Fibroblast of lung (primary cell): Measurements from ENCODE around the gene RNF225. TPM values are rescaled to one million over a fixed set of nuclear protein-coding genes. Genes with fewer than 3 reads are reported as not detected.

ENCODE experiments used
- DNase-seq, 2 donors: peaks; one replicate each; pipeline versions ENCODE4 v3.0.0 to v3.0.0-alpha.2; 2010; ENCODE audit warnings: low read depth in 2 of 2
- H2AFZ ChIP-seq: 2 replicates; pipeline ENCODE4 v1.5.1; 2012; ENCODE audit warnings: low read length, control low read depth, inconsistent platforms
- H3K27ac ChIP-seq: 2 replicates; pipeline ENCODE4 v1.5.1; 2011; ENCODE audit warnings: low read length, control low read depth; ENCODE audit not compliant: insufficient read depth
- H3K27me3 ChIP-seq: 2 replicates; pipeline ENCODE4 v1.5.1; 2011; ENCODE audit warnings: mild to moderate bottlenecking, low read length; ENCODE audit not compliant: control insufficient read depth, insufficient read depth
- H3K36me3 ChIP-seq: 2 replicates; pipeline ENCODE4 v1.5.1; 2011; ENCODE audit warnings: low read length; ENCODE audit not compliant: control insufficient read depth, insufficient read depth
- H3K4me1 ChIP-seq: 2 replicates; pipeline ENCODE4 v1.5.1; 2011; ENCODE audit warnings: low read length; ENCODE audit not compliant: control insufficient read depth, insufficient read depth; ENCODE audit errors: extremely low read depth
- H3K4me2 ChIP-seq: 2 replicates; pipeline ENCODE4 v1.5.1; 2011; ENCODE audit warnings: low read length, control low read depth; ENCODE audit not compliant: insufficient read depth; ENCODE audit errors: extremely low read depth
- H3K4me3 ChIP-seq, 4 experiments: fragments of 200-600 bp in 1 of 4; sonication (generic) in 1 of 4; replicated peaks in 1 of 4; 2 replicates each; pipeline ENCODE4 v1.5.1; 2011 to 2016; ENCODE audit warnings: low read length in 4 of 4, low read depth in 3 of 4, mild to moderate bottlenecking in 3 of 4, control low read depth in 2 of 4, inconsistent platforms in 1 of 4, mixed read lengths in 1 of 4; ENCODE audit not compliant: insufficient read depth in 1 of 4; ENCODE audit errors: control extremely low read depth in 1 of 4
- H3K79me2 ChIP-seq: 2 replicates; pipeline ENCODE4 v1.5.1; 2012; ENCODE audit warnings: mild to moderate bottlenecking, low read length, inconsistent platforms; ENCODE audit not compliant: control insufficient read depth, insufficient read depth
- H3K9ac ChIP-seq: 2 replicates; pipeline ENCODE4 v1.5.1; 2011; ENCODE audit warnings: mild to moderate bottlenecking, low read length, control low read depth; ENCODE audit not compliant: insufficient read depth
- H3K9me3 ChIP-seq: 2 replicates; pipeline ENCODE4 v1.5.1; 2012; ENCODE audit warnings: low read depth, low read length; ENCODE audit not compliant: control insufficient read depth, insufficient read depth
- H4K20me1 ChIP-seq: 2 replicates; pipeline ENCODE4 v1.5.1; 2011; ENCODE audit warnings: low read length; ENCODE audit not compliant: control insufficient read depth, insufficient read depth; ENCODE audit errors: extremely low read depth
- CTCF ChIP-seq, 2 donors: IDR thresholded peaks in 1 of 2; conservative IDR thresholded peaks in 1 of 2; 1 replicate in 1 of 2; 2 replicates in 1 of 2; pipeline ENCODE4 v1.5.1; 2011 to 2012; ENCODE audit warnings: low read length in 2 of 2, control low read depth in 1 of 2, inconsistent platforms in 1 of 2, low read depth in 1 of 2, mild to moderate bottlenecking in 1 of 2
- EZH2 ChIP-seq: IDR thresholded peaks from 2 replicates; pipeline ENCODE4 v1.5.1; 2012; ENCODE audit warnings: low read length, control low read depth, mild to moderate bottlenecking; ENCODE audit errors: missing control alignments
- polyA plus RNA-seq, 2 donors: library from polyadenylated mRNA; depleted of rRNA in 1 of 2; stranded (reverse) in 1 of 2; unstranded in 1 of 2; fragments of >200 nt; gene quantifications; 2 replicates each; pipeline ENCODE4 v1.2.1, GENCODE V29; 2011 to 2012; ENCODE audit warnings: missing spikeins in 1 of 2
- total RNA-seq: library from RNA; depleted of rRNA; stranded (reverse); fragments of >200 nt; gene quantifications from 2 replicates; pipeline ENCODE4 v1.2.1, GENCODE V29; 2014

The RNF225 gene
- total and polyA plus RNA-seq, 2 donors (not counting 1 experiment from before 2014, with no cell fraction given), result not detected

- H3K27ac ChIP-seq, result peak overlapping the region; percentile 89
- H3K9me3 ChIP-seq, result no peaks in the 10 kb centered on the region
- no peaks in the 10 kb centered on the region for H3K27me3 ChIP-seq
- peak overlapping the region; percentile 72 to 99 (median 92) for H3K4me3 ChIP-seq
- H3K9ac ChIP-seq, result peak overlapping the region; percentile 80
- TF ChIP-seq EZH2 (no peak), CTCF (conservative IDR thresholded peaks at IDR 0.05 in 1 of 2, IDR thresholded peaks at IDR 0.05 in 1 of 2; ENCODE audit: low read depth in 1 of 2, low read length in 2 of 2) (no peak)
- peak overlapping the region; percentile 87 for H3K4me2 ChIP-seq
- H3K36me3 ChIP-seq, result peaks cover 2% of the 10 kb centered on the region
- H3K4me1 ChIP-seq, result peaks cover 11% of the 10 kb centered on the region
- H2AFZ ChIP-seq, result no peak overlapping the region
- H3K79me2 ChIP-seq, result peaks cover 35% of the 10 kb centered on the region
- no peaks in the 10 kb centered on the region for H4K20me1 ChIP-seq
- no peak for DNase-seq
Measured at GRCh38 chr19:58387338-58388174, 7.9 kb upstream of the RNF225 start.

GRCh38 chr19:58388175-58388526, 7.3 kb upstream of the RNF225 start:
- Histone ChIP-seq H3K36me3 (peaks cover 8% of the 10 kb centered on the region), H3K4me3 (peak overlapping the region; percentile 72 to 99 (median 92)), H3K9me3 (no peaks in the 10 kb centered on the region), H3K27me3 (no peaks in the 10 kb centered on the region), H4K20me1 (no peaks in the 10 kb centered on the region), H2AFZ (no peak overlapping the region), H3K4me2 (peak overlapping the region; percentile 87), H3K79me2 (peaks cover 38% of the 10 kb centered on the region), H3K9ac (no peak overlapping the region), H3K4me1 (peaks cover 11% of the 10 kb centered on the region), H3K27ac (peak overlapping the region; percentile 89)
- no peak for TF ChIP-seq EZH2
- no peak for TF ChIP-seq CTCF (conservative IDR thresholded peaks at IDR 0.05 in 1 of 2, IDR thresholded peaks at IDR 0.05 in 1 of 2; ENCODE audit: low read depth in 1 of 2, low read length in 2 of 2)
- no peak for DNase-seq

- H3K9ac ChIP-seq, result no peak overlapping the region
- no peak for TF ChIP-seq CTCF (conservative IDR thresholded peaks at IDR 0.05 in 1 of 2, IDR thresholded peaks at IDR 0.05 in 1 of 2; ENCODE audit: low read depth in 1 of 2, low read length in 2 of 2)
- TF ChIP-seq EZH2, result no peak
- H3K27me3 ChIP-seq, result no peaks in the 10 kb centered on the region
- H3K79me2 ChIP-seq, result peaks cover 23% of the 10 kb centered on the region
- no peak overlapping the region for H3K4me2 ChIP-seq
- peaks cover 23% of the 10 kb centered on the region for H3K36me3 ChIP-seq
- H2AFZ ChIP-seq, result no peak overlapping the region
- H4K20me1 ChIP-seq, result no peaks in the 10 kb centered on the region
- no peak overlapping the region for H3K27ac ChIP-seq
- no peaks in the 10 kb centered on the region for H3K9me3 ChIP-seq
- H3K4me3 ChIP-seq, result no peak overlapping the region
- peaks cover 3% of the 10 kb centered on the region for H3K4me1 ChIP-seq
- no peak for DNase-seq
Measured at GRCh38 chr19:58392945-58393724, 2.3 kb upstream of the RNF225 start.
